VCaP (cell line): Measurements from ENCODE around the gene CFL1.

ENCODE experiments used
- H3K27ac ChIP-seq: fragments of 450-650 bp; 2 replicates; pipeline ENCODE4 v1.5.1; 2017
- TF ChIP-seq, protein P1 (sequence below): fragments of 450-650 bp; conservative IDR thresholded peaks from 2 replicates; pipeline ENCODE4 v1.5.1; 2017; ENCODE audit warnings: mild to moderate bottlenecking, moderate library complexity

The CFL1 gene

DNA sequence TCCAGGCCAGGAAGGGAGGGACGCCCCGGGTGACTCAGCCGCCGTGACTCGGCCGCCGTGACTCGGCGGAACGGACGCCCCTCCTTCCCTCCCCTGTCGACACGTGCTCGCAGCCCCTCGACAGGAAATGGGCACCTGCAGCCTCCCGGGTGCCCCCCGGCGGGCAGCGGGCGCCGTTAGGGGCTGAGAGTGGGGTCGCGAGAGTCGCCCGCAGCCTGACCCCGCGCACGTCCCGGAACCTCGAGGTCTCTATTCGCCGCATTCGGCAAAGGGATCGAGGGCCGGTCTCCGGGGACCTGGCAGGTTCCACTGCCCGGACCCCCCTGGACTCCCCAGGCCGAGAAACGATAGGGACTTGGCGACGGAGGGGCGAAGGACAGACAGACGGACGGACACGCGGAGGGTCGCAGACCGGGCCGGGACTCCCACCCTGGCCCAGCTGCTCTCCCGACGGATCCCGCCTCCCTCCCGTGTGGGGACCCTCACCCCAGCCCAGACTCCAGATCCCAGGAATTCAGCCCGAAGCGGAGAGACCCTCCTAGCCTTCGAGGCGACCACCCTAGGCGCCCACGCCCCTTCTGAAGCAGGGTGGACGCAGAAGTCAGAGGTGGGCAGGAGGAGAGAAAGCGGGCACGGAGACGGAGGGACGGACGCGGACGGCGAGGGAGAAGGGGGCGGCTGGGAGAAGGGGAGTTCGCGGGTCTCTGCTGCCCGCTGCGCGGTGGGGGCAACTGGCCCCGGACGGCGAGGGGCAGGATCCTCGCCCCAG, 41.6 kb upstream of the CFL1 start:
- H3K27ac ChIP-seq = peak overlapping the region; percentile 33; the same call in 1 of the 2 replicates
- TF ChIP-seq, protein P1, sequence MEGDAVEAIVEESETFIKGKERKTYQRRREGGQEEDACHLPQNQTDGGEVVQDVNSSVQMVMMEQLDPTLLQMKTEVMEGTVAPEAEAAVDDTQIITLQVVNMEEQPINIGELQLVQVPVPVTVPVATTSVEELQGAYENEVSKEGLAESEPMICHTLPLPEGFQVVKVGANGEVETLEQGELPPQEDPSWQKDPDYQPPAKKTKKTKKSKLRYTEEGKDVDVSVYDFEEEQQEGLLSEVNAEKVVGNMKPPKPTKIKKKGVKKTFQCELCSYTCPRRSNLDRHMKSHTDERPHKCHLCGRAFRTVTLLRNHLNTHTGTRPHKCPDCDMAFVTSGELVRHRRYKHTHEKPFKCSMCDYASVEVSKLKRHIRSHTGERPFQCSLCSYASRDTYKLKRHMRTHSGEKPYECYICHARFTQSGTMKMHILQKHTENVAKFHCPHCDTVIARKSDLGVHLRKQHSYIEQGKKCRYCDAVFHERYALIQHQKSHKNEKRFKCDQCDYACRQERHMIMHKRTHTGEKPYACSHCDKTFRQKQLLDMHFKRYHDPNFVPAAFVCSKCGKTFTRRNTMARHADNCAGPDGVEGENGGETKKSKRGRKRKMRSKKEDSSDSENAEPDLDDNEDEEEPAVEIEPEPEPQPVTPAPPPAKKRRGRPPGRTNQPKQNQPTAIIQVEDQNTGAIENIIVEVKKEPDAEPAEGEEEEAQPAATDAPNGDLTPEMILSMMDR = no peak

- TF ChIP-seq, protein P1 = no peak
- no peak overlapping the region for H3K27ac ChIP-seq
Measured at GRCh38 chr11:65898656-65899355, 40.8 kb upstream of the CFL1 start.

DNA sequence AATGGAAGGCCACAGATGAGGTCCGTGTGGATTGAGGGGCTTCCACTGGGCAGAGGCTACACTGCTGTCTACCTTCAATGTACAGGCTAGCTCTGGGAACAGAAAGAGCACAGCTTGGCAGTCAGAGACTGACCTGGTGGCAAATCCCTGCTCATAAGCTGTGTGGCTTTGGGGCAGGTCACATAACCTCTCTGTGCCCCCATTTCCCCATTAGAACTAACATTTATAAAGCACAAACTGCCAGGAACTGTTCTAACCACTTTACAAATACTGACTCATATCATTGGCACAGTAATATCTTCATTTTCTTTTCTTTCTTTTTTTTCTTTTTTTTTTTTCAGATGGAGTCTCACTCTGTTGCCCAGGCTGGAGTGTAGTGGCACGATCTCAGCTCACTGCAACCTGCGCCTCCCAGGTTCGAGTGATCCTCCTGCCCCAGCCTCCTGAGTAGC, 39.1 kb upstream of the CFL1 start:
- no peak overlapping the region for H3K27ac ChIP-seq
- TF ChIP-seq, protein P1 = no peak

GRCh38 chr11:65896034-65896999, 38.3 kb upstream of the CFL1 start:
- H3K27ac ChIP-seq = no peak overlapping the region
- TF ChIP-seq, protein P1 = no peak

- no peak overlapping the region for H3K27ac ChIP-seq
- TF ChIP-seq, protein P1 = no peak
Measured at GRCh38 chr11:65895482-65895981, 37.6 kb upstream of the CFL1 start.

DNA sequence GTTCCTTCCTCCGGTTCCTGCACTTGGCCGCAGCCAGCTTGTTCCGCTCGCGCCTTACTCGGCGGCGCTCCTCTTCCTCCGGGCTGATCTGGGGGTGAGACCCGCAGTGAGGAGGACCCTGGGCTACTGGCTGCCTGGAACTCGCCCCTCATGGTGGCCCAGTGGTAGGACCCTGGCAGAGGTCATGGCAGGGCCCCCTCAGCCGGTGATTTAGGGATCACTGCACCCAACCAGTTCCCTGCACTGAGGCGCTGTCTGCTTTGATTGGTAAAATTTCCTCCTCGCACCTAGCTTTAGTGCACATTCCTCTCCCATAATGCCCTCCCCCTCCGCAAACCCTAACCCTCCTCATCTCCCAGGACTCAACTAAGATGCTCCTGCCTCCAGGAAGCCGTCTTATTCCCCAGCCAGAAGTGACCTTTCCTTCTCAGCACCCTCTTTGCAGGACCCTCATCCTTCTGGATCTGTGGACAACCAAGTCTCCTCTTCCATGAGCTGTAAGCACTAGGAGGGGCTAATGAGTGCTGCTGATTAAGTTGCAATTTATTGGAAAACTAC, 36.1 kb upstream of the CFL1 start:
- H3K27ac ChIP-seq = peak overlapping the region; percentile 40

More for the DNA sequence above, 36.1 kb upstream of the CFL1 start:
- TF ChIP-seq, protein P1 = no peak
